ENCODE measurements around the gene IFT81.

- TF ChIP-seq CTCF (IDR thresholded peaks at IDR 0.05) (no peak), POLR2A (IDR thresholded peaks at IDR 0.05) (no peak)
Measured at GRCh38 chr12:110112335-110112660, 11.9 kb upstream of the IFT81 start.
